H9 (cell line): ENCODE results near the gene MXD3. TPM values are rescaled to one million over a fixed set of nuclear protein-coding genes. Genes with fewer than 3 reads are reported as not detected.

ENCODE experiments used
- DNase-seq: peaks from one replicate; pipeline ENCODE4 v3.0.0-alpha.2; 2017
- H2AFZ ChIP-seq: one replicate; pipeline ENCODE4 v1.6.1; 2013; ENCODE audit warnings: mild to moderate bottlenecking, low read length, control low read depth, moderate library complexity
- H2AK5ac ChIP-seq: 2 replicates; pipeline ENCODE4 v1.6.1; 2013; ENCODE audit warnings: low read length, control low read depth, mixed read lengths; ENCODE audit not compliant: insufficient read length
- H2BK120ac ChIP-seq: one replicate; pipeline ENCODE4 v1.6.1; 2013; ENCODE audit warnings: low read depth, mild to moderate bottlenecking, low read length, control low read depth, inconsistent platforms; ENCODE audit not compliant: poor library complexity, severe bottlenecking
- H2BK12ac ChIP-seq: 2 replicates; pipeline ENCODE4 v1.6.1; 2013; ENCODE audit warnings: low read length, control low read depth, mixed read lengths, low read depth; ENCODE audit not compliant: insufficient read length
- H2BK15ac ChIP-seq: 2 replicates; pipeline ENCODE4 v1.6.1; 2013; ENCODE audit warnings: low read depth, low read length, control low read depth
- H2BK20ac ChIP-seq: one replicate; pipeline ENCODE4 v1.6.1; 2013; ENCODE audit warnings: low read depth, mild to moderate bottlenecking, low read length, control low read depth, inconsistent platforms; ENCODE audit not compliant: poor library complexity, severe bottlenecking
- H2BK5ac ChIP-seq: 2 replicates; pipeline ENCODE4 v1.6.1; 2013; ENCODE audit warnings: low read length, control low read depth, mixed read lengths; ENCODE audit not compliant: insufficient read length
- H3K14ac ChIP-seq: 2 replicates; pipeline ENCODE4 v1.6.1; 2013; ENCODE audit warnings: low read length, control low read depth; ENCODE audit not compliant: insufficient read depth
- H3K18ac ChIP-seq: 2 replicates; pipeline ENCODE4 v1.6.1; 2013; ENCODE audit warnings: low read depth, mild to moderate bottlenecking, mixed read lengths, low read length, control low read depth; ENCODE audit not compliant: insufficient read length
- H3K23ac ChIP-seq: 2 replicates; pipeline ENCODE4 v1.6.1; 2013; ENCODE audit warnings: low read length, control low read depth, mixed read lengths, low read depth; ENCODE audit not compliant: insufficient read length
- H3K23me2 ChIP-seq: 2 replicates; pipeline ENCODE4 v1.6.1; 2013; ENCODE audit warnings: low read depth, mild to moderate bottlenecking, mixed read lengths, low read length, control low read depth; ENCODE audit not compliant: insufficient read length, poor library complexity, severe bottlenecking
- H3K27ac ChIP-seq: 2 replicates; pipeline ENCODE4 v1.5.1; 2013; ENCODE audit warnings: low read length, control low read depth, mixed read lengths, low read depth; ENCODE audit not compliant: insufficient read length
- H3K27me3 ChIP-seq: 2 replicates; pipeline ENCODE4 v1.6.1; 2013; ENCODE audit warnings: low read length, control low read depth, inconsistent platforms; ENCODE audit not compliant: insufficient read depth
- H3K4ac ChIP-seq: 2 replicates; pipeline ENCODE4 v1.6.1; 2013; ENCODE audit warnings: low read depth, mild to moderate bottlenecking, control low read depth, inconsistent platforms, low read length, moderate library complexity
- H3K4me1 ChIP-seq: 2 replicates; pipeline ENCODE4 v1.6.1; 2013; ENCODE audit warnings: low read length, control low read depth, inconsistent platforms; ENCODE audit not compliant: insufficient read depth
- H3K4me2 ChIP-seq: 2 replicates; pipeline ENCODE4 v1.6.1; 2013; ENCODE audit warnings: low read length, control low read depth, mixed read lengths; ENCODE audit not compliant: insufficient read length, insufficient read depth
- H3K56ac ChIP-seq: 2 replicates; pipeline ENCODE4 v1.6.1; 2013; ENCODE audit warnings: low read depth, mild to moderate bottlenecking, mixed read lengths, low read length, control low read depth; ENCODE audit not compliant: insufficient read length
- H3K79me1 ChIP-seq: 2 replicates; pipeline ENCODE4 v1.6.1; 2013; ENCODE audit warnings: low read depth, mild to moderate bottlenecking, moderate library complexity, low read length, control low read depth, inconsistent platforms; ENCODE audit not compliant: insufficient read depth, poor library complexity, severe bottlenecking
- H3K79me2 ChIP-seq: 2 replicates; pipeline ENCODE4 v1.6.1; 2013; ENCODE audit warnings: low read length, control low read depth, inconsistent platforms; ENCODE audit not compliant: insufficient read depth
- H3K9ac ChIP-seq: 2 replicates; pipeline ENCODE4 v1.6.1; 2013; ENCODE audit warnings: low read length, control low read depth, mixed read lengths; ENCODE audit not compliant: insufficient read length; ENCODE audit errors: extremely low read depth
- H3K9me3 ChIP-seq: one replicate; pipeline ENCODE4 v1.6.1; 2013; ENCODE audit warnings: low read depth, low read length, inconsistent platforms; ENCODE audit not compliant: control insufficient read depth
- H3T11ph ChIP-seq: one replicate; pipeline ENCODE4 v1.6.1; 2013; ENCODE audit warnings: mild to moderate bottlenecking, low read length, control low read depth, inconsistent platforms
- H4K20me1 ChIP-seq: one replicate; pipeline ENCODE4 v1.6.1; 2013; ENCODE audit not compliant: control insufficient read depth, insufficient read length, insufficient read depth
- H4K5ac ChIP-seq: 2 replicates; pipeline ENCODE4 v1.6.1; 2013; ENCODE audit warnings: low read depth, mild to moderate bottlenecking, mixed read lengths, low read length, control low read depth; ENCODE audit not compliant: insufficient read length
- H4K8ac ChIP-seq: replicated peaks from 2 replicates; pipeline ENCODE4 v1.6.1; 2013; ENCODE audit warnings: low read length, control low read depth, mixed read lengths, low read depth; ENCODE audit not compliant: insufficient read length
- H4K91ac ChIP-seq: 2 replicates; pipeline ENCODE4 v1.6.1; 2013; ENCODE audit warnings: low read depth, mild to moderate bottlenecking, moderate library complexity, mixed read lengths, low read length, control low read depth; ENCODE audit not compliant: insufficient read length
- H3K27ac Mint-ChIP-seq, 3 experiments: 2 replicates in 2 of 3; 3 replicates in 1 of 3; pipeline ENCODE4 v1.8.0; 2020 to 2021; ENCODE audit warnings: mixed read lengths in 3 of 3, mild to moderate bottlenecking in 1 of 3, moderate library complexity in 1 of 3
- H3K27me3 Mint-ChIP-seq: 2 replicates; pipeline ENCODE4 v1.8.0; 2021; ENCODE audit warnings: low read depth, mild to moderate bottlenecking, moderate library complexity, mixed read lengths
- H3K36me3 Mint-ChIP-seq, 3 experiments: 2 replicates in 2 of 3; 3 replicates in 1 of 3; pipeline ENCODE4 v1.8.0; 2020 to 2021; ENCODE audit warnings: low read depth in 3 of 3, mixed read lengths in 3 of 3; ENCODE audit not compliant: insufficient read depth in 1 of 3
- H3K4me1 Mint-ChIP-seq, 2 experiments: 2 replicates each; pipeline ENCODE4 v1.8.0; 2020; ENCODE audit warnings: mixed read lengths in 2 of 2
- H3K4me3 Mint-ChIP-seq, 2 experiments: 2 replicates in 1 of 2; 3 replicates in 1 of 2; pipeline ENCODE4 v1.8.0; 2020 to 2021; ENCODE audit warnings: mild to moderate bottlenecking in 2 of 2, mixed read lengths in 2 of 2, moderate library complexity in 1 of 2
- H3K9me3 Mint-ChIP-seq, 2 experiments: 2 replicates in 1 of 2; 3 replicates in 1 of 2; pipeline ENCODE4 v1.8.0; 2020; ENCODE audit warnings: mild to moderate bottlenecking in 2 of 2, mixed read lengths in 2 of 2, moderate library complexity in 1 of 2
- CTCF ChIP-seq: fragments of 200-600 bp; sonication (generic); conservative IDR thresholded peaks from 3 replicates; pipeline ENCODE4 v1.8.0; 2021; ENCODE audit warnings: antibody characterized with exemption, mild to moderate bottlenecking
- WGBS: extraction: QIAGEN DNeasy Blood & Tissue Kit; methylation state at CpG from one replicate; pipeline ENCODE4 v1.1.7; 2013; ENCODE audit warnings: missing lambda C conversion rate, low lambda C conversion rate, mixed read lengths; ENCODE audit not compliant: insufficient read length; ENCODE audit errors: extremely low coverage; 5-methylcytosine and 5-hydroxymethylcytosine counted together
- total RNA-seq: library from RNA; stranded (reverse); gene quantifications from 2 replicates; pipeline ENCODE4 v1.2.1, GENCODE V29; 2021

Gene MXD3
- total RNA-seq, 1 experiment from 2014 or later: 9.8 TPM

DNA sequence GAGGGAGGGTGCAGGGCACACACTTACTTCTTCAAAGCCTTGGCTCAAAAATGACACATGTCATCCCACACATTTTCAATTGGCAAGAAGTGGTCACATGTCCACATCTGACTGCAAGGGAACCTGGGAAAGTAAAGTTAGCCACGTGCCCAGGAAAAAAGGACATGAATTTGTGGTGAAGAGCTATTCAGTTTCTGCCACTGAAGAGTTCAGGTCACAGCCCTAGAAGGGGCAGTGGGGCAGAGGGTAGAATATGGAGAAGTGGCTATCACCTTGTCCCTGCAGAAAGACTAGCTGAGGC lies 44.1 kb upstream of the MXD3 start:
- H4K8ac ChIP-seq: no peak overlapping the region
- peaks cover 4% of the 10 kb centered on the region for H3K79me1 ChIP-seq
- H2AK5ac ChIP-seq: no peak overlapping the region
- no peak overlapping the region for H3K18ac ChIP-seq
- H4K91ac ChIP-seq: no peak overlapping the region
- H2AFZ ChIP-seq: no peak overlapping the region
- peaks cover under 1% of the 10 kb centered on the region; the same call in 1 of the 2 replicates for H3K4me1 ChIP-seq
- no peak overlapping the region for H4K5ac ChIP-seq
- no peak overlapping the region for H3T11ph ChIP-seq
- no peak overlapping the region for H3K56ac ChIP-seq
- no peak overlapping the region for H3K14ac ChIP-seq
- Mint-ChIP-seq H3K4me3 (no peak overlapping the region), H3K4me1 (peaks cover 4 to 8% of the 10 kb centered on the region in 2 experiments), H3K27ac (no peak overlapping the region), H3K27me3 (peaks cover 49% of the 10 kb centered on the region), H3K9me3 (peaks cover 3 to 4% of the 10 kb centered on the region in 2 experiments; a peak in 4 of 5 replicates), H3K36me3 (no peaks in the 10 kb centered on the region; a peak in 1 of 7 replicates)
- no peak for TF ChIP-seq CTCF
- H2BK5ac ChIP-seq: no peak overlapping the region
- H3K23me2 ChIP-seq: peaks cover 7% of the 10 kb centered on the region
- H4K20me1 ChIP-seq: no peaks in the 10 kb centered on the region
- H2BK120ac ChIP-seq: no peak overlapping the region
- H2BK20ac ChIP-seq: no peak overlapping the region
- no peak overlapping the region for H3K4me2 ChIP-seq
- H3K9me3 ChIP-seq: no peaks in the 10 kb centered on the region
- H3K23ac ChIP-seq: no peak overlapping the region
- no peak overlapping the region for H2BK12ac ChIP-seq
- no peaks in the 10 kb centered on the region for H3K27me3 ChIP-seq
- no peak overlapping the region for H2BK15ac ChIP-seq
- H3K4ac ChIP-seq: no peak overlapping the region
- WGBS: no CpG with 5 or more reads among the region's 1 CpG
- no peak overlapping the region for H3K27ac ChIP-seq
- H3K79me2 ChIP-seq: peaks cover 5% of the 10 kb centered on the region
- H3K9ac ChIP-seq: no peak overlapping the region
- no peak for DNase-seq
